Measurements from ENCODE around the gene AQP6. TPM values are rescaled to one million over a fixed set of nuclear protein-coding genes. Genes with fewer than 3 reads are reported as not detected.

The AQP6 gene
- polyA plus RNA-seq, 1 of the 3 experiments (the other 2 are of a cell fraction), result 0.10 TPM

- TF ChIP-seq ZBTB33 (IDR thresholded peaks at IDR 0.05; ENCODE audit: borderline replicate concordance, low read depth) (no peak), FOSL2 (IDR thresholded peaks at IDR 0.05; ENCODE audit: borderline replicate concordance, low read depth) (peak; percentile 62; the same call in 1 of the 2 replicates), MAX (IDR thresholded peaks at IDR 0.05; ENCODE audit: low read depth) (0 out of 2 replicates have a peak, but pooled peaks have one; percentile 22), POLR2AphosphoS5 (IDR thresholded peaks at IDR 0.05; ENCODE audit: low read depth, low read length) (peak; percentile 51; the same call in 1 of the 2 replicates)
These were observed 11.1 kb downstream of the AQP6 start (continued) for GRCh38 chr12:49983892-49984291.

- Histone ChIP-seq H3K79me2 (ENCODE audit: insufficient read depth) (no peaks in the 10 kb centered on the region), H3F3A (replicated peaks; ENCODE audit: insufficient read depth) (peaks cover 33% of the 10 kb centered on the region), H3K4me3 (ENCODE audit: low read depth in 2 of 2, low read length in 1 of 2) (no peak overlapping the region), H3K9me3 (no peaks in the 10 kb centered on the region), H3K4me2 (peak overlapping the region; percentile 76), H3K27ac (ENCODE audit: low read depth in 2 of 2, low read length in 1 of 2) (peak overlapping the region; percentile 70 to 99), H3K9ac (peak overlapping the region; percentile 26; the same call in 1 of the 2 replicates), H2AFZ (ENCODE audit: low read depth) (peak overlapping the region; percentile 26), H4K20me1 (ENCODE audit: insufficient read depth) (no peaks in the 10 kb centered on the region), H3K27me3 (ENCODE audit: insufficient read depth) (no peaks in the 10 kb centered on the region), H3K4me1 (ENCODE audit: control insufficient read depth in 1 of 2, insufficient read depth in 2 of 2, low read depth in 1 of 2, low read length in 1 of 2) (peaks cover 20 to 74% of the 10 kb centered on the region in 2 experiments), H3K9me2 (no peaks in the 10 kb centered on the region), H3K36me3 (replicated peaks in 1 of 2; ENCODE audit: control insufficient read depth in 1 of 2, insufficient read depth in 2 of 2, low read length in 1 of 2) (peaks cover 8 to 21% of the 10 kb centered on the region in 2 experiments)
- DNase-seq, result no peak
- WGBS (ENCODE audit: low lambda C conversion rate), result 71% methylated on average over 9 of the region's 9 CpGs
- CTCF ChIA-PET, result interaction anchor here (0.6 to 12.7 kb wide), 14 partner anchors 8 to 118 kb away, joined by 3 to 176 read pairs (median 5); no protein-coding TSS in a partner anchor
- 0 out of 2 replicates have a peak, but pooled peaks have one; percentile 27 for TF ChIP-seq MAX (IDR thresholded peaks at IDR 0.05; ENCODE audit: low read depth)
- TF ChIP-seq NRF1 (IDR thresholded peaks at IDR 0.05; ENCODE audit: low read depth, low read length), result no peak
- 0 out of 2 replicates have a peak, but pooled peaks have one; percentile 8 for TF ChIP-seq FOXJ3 (CRISPR knock-in tag; IDR thresholded peaks at IDR 0.05)
- no peak for TF ChIP-seq ELF1 (IDR thresholded peaks at IDR 0.05)
- POLR2A ChIA-PET, result interaction anchor here (0.5 to 2.4 kb wide), 13 partner anchors 8 to 117 kb away, joined by 3 to 8 read pairs (median 3); partner anchors contain the start of gene RACGAP1
These were observed 12.0 kb downstream of the AQP6 start for GRCh38 chr12:49984476-49985359.

GRCh38 chr12:49985981-49986380 lies 13.2 kb downstream of the AQP6 start:
- Histone ChIP-seq H3K9ac (no peak overlapping the region), H3K9me2 (no peaks in the 10 kb centered on the region), H3K4me1 (ENCODE audit: control insufficient read depth in 1 of 2, insufficient read depth in 2 of 2, low read depth in 1 of 2, low read length in 1 of 2) (peaks cover 20 to 61% of the 10 kb centered on the region in 2 experiments), H3K36me3 (replicated peaks in 1 of 2; ENCODE audit: control insufficient read depth in 1 of 2, insufficient read depth in 2 of 2, low read length in 1 of 2) (peaks cover 16 to 33% of the 10 kb centered on the region in 2 experiments), H4K20me1 (ENCODE audit: insufficient read depth) (no peaks in the 10 kb centered on the region), H3K9me3 (no peaks in the 10 kb centered on the region), H3K4me2 (no peak overlapping the region), H3K27me3 (ENCODE audit: insufficient read depth) (no peaks in the 10 kb centered on the region), H3K27ac (ENCODE audit: low read depth in 2 of 2, low read length in 1 of 2) (peak overlapping the region; percentile 7 to 99; a peak in 2 of 4 replicates), H3K79me2 (ENCODE audit: insufficient read depth) (no peaks in the 10 kb centered on the region), H3K4me3 (ENCODE audit: low read depth in 2 of 2, low read length in 1 of 2) (no peak overlapping the region), H3F3A (replicated peaks; ENCODE audit: insufficient read depth) (peaks cover 33% of the 10 kb centered on the region), H2AFZ (ENCODE audit: low read depth) (no peak overlapping the region)
- no peak for DNase-seq
- 94% methylated on average over 5 of the region's 5 CpGs for WGBS (ENCODE audit: low lambda C conversion rate)
- CTCF ChIA-PET, result interaction anchor here (0.9 to 12.7 kb wide), 8 partner anchors 9 to 119 kb away, joined by 3 to 176 read pairs (median 12); no protein-coding TSS in a partner anchor
- POLR2A ChIA-PET, result interaction anchor here (1.2 to 2.0 kb wide), 2 partner anchors 19 to 32 kb away, joined by 3 to 5 read pairs; no protein-coding TSS in a partner anchor
- TF ChIP-seq USF1 (IDR thresholded peaks at IDR 0.05; ENCODE audit: borderline replicate concordance, low read depth) (no peak), MEF2A (IDR thresholded peaks at IDR 0.05; ENCODE audit: borderline replicate concordance, low read depth) (no peak), CTCF (IDR thresholded peaks at IDR 0.05) (no peak), EP300 (IDR thresholded peaks at IDR 0.05; ENCODE audit: borderline replicate concordance in 1 of 2, low read depth in 1 of 2, low read length in 1 of 2) (no peak), FOXJ3 (CRISPR knock-in tag; IDR thresholded peaks at IDR 0.05) (no peak), IRF3 (IDR thresholded peaks at IDR 0.05; ENCODE audit: low read depth, low read length) (no peak), GABPA (IDR thresholded peaks at IDR 0.05; ENCODE audit: low read depth) (no peak), JUND (IDR thresholded peaks at IDR 0.05) (no peak), GATA2 (CRISPR knock-in tag; IDR thresholded peaks at IDR 0.05) (no peak), POLR2AphosphoS5 (IDR thresholded peaks at IDR 0.05; ENCODE audit: low read depth, low read length) (no peak), MAX (IDR thresholded peaks at IDR 0.05; ENCODE audit: low read depth) (no peak), ELF1 (IDR thresholded peaks at IDR 0.05) (no peak)

All from SK-N-SH (cell line).